GM19351 (cell line): ENCODE measurements around the gene KRT2.

Source experiments
- ATAC-seq: cut with Tn5 transposase; IDR thresholded peaks from one replicate; pipeline ENCODE4 v1.9.1; 2021; ENCODE audit warnings: mild to moderate bottlenecking, moderate library complexity; ENCODE audit not compliant: unreplicated experiment

Gene KRT2

DNA sequence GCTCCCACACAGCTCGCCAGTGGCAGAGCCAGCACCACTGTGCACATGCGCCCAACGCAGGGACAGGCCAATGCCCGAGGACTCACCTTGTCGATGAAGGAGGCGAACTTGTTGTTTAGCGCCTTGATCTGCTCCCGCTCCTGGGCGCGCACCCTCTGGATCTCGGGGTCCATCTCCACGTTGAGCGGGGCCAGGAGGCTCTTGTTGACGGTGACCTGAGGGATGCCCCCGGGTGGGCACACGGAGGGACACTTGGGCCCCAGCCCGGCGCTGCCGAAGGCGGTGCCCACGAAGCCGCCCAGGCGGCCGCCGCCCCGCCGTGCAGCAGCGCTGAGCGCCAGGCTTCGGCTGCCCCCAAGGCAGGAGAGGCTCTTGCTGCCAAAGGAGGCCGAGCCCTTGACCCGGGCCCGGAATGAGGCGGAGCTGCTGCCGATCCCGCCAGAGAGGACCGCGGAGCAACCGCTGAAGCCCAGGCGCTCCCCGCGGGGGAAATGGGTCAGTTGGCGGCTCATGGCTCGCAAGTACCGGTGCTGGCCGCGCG, 51.0 kb downstream of the KRT2 start, which contains the start of gene KRT72:
KRT72 (minus strand) TSS at position 523 of the 541 bp plus-strand sequence; CDS start at position 512, 11 bp downstream.
- ATAC-seq: no peak

DNA sequence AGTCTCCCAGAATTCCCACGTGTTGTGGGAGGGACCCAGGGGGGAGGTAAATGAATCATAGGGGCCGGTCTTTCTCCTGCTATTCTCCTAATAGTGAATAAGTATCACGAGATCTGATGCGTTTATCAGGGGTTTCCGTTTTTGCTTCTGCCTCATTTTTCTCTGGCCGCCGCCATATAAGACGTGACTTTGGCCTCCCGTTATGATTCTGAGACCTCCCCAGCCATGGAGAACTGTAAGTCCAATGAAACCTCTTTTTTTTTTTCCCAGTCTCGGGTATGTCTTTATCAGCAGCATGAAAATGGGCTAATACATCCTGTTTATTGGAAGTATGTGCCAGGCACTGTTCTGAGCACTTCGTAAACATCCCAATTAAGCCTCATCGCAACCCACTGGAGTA, 51.5 kb downstream of the KRT2 start:
- no peak for ATAC-seq

GRCh38 chr12:52600071-52600470, 51.9 kb downstream of the KRT2 start:
- ATAC-seq: no peak

- ATAC-seq: no peak
Measured at GRCh38 chr12:52598966-52599365, 53.0 kb downstream of the KRT2 start.
